HepG2 (cell line): ENCODE data around the gene MEG3.

ENCODE experiments used
- EZH2 ChIP-seq: conservative IDR thresholded peaks from 2 replicates; pipeline ENCODE4 v1.6.1; 2012; ENCODE audit warnings: mild to moderate bottlenecking, low read depth, low read length, moderate library complexity
- ZNF274 ChIP-seq: sonication (generic); formaldehyde crosslinking; IDR thresholded peaks from 2 replicates; pipeline ENCODE4 v1.5.1; 2020; ENCODE audit warnings: mild to moderate bottlenecking, missing genetic modification reagents
- ZNF512 ChIP-seq: sonication (generic); formaldehyde crosslinking; IDR thresholded peaks from 2 replicates; pipeline ENCODE4 v1.4.0; 2020; ENCODE audit warnings: mild to moderate bottlenecking, missing genetic modification reagents
- TF ChIP-seq, protein P1 (sequence below): sonication (generic); formaldehyde crosslinking; IDR thresholded peaks from 2 replicates; pipeline ENCODE4 v1.5.0; 2020; ENCODE audit warnings: mild to moderate bottlenecking, missing genetic modification reagents, moderate library complexity

DNA sequence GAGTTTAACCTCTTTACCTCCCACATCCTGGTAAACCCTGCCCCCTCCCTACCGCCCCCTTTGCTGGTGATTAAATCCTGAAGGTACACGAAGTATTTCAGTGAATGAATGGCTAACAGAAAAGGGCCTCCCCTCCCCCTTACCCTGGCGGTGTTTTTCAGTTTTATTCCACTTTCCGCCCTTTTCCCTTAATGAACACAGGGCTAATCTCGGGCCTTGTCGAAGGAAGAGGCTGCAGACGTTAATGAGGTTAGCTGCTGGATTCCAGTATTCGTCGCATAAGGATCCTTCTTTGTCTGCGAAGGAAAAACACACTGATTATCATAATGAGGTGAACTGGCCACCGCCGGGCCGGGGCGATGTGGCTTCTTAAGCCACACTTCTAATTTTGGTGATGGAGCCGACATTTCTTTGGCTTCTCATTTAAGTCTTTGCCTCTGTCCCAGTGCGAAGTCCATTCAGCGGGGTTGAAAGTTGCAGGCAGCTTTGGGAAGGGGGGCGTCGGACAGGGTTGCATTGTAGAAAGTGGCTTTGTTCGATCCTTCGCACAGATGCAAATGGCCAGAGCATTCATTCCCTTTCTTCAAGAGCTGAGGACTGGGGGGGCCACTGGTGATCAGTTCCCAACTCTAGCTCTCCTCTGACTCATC is 6.5 kb downstream of the MEG3 start:
- no peak for TF ChIP-seq ZNF512 (CRISPR knock-in tag)
- TF ChIP-seq, protein P1, sequence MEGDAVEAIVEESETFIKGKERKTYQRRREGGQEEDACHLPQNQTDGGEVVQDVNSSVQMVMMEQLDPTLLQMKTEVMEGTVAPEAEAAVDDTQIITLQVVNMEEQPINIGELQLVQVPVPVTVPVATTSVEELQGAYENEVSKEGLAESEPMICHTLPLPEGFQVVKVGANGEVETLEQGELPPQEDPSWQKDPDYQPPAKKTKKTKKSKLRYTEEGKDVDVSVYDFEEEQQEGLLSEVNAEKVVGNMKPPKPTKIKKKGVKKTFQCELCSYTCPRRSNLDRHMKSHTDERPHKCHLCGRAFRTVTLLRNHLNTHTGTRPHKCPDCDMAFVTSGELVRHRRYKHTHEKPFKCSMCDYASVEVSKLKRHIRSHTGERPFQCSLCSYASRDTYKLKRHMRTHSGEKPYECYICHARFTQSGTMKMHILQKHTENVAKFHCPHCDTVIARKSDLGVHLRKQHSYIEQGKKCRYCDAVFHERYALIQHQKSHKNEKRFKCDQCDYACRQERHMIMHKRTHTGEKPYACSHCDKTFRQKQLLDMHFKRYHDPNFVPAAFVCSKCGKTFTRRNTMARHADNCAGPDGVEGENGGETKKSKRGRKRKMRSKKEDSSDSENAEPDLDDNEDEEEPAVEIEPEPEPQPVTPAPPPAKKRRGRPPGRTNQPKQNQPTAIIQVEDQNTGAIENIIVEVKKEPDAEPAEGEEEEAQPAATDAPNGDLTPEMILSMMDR (CRISPR knock-in tag) = no peak
- TF ChIP-seq EZH2 = no peak
- TF ChIP-seq ZNF274 (CRISPR knock-in tag) = no peak
